GM23338 (cell line): ENCODE results near the gene FHOD1. TPM values are rescaled to one million over a fixed set of nuclear protein-coding genes. Genes with fewer than 3 reads are reported as not detected.

Experiments
- ATAC-seq: fragments of 200-7000 bp; cut with Tn5 transposase; 3 replicates; pipeline ENCODE4 v1.9.1; 2020
- DNase-seq: peaks from one replicate; pipeline ENCODE4 v3.0.0-alpha.2; 2015; ENCODE audit warnings: low spot score
- H2AFZ ChIP-seq: fragments of 200-600 bp; sonication (generic); 2 replicates; pipeline ENCODE4 v1.8.0; 2016; ENCODE audit warnings: antibody characterized with exemption, mild to moderate bottlenecking, moderate library complexity
- H3F3A ChIP-seq: fragments of 200-600 bp; sonication (generic); replicated peaks from 2 replicates; pipeline ENCODE4 v1.8.0; 2017; ENCODE audit warnings: antibody characterized with exemption, mixed run types, low read depth
- H3K27ac ChIP-seq: fragments of 200-600 bp; sonication (generic); 2 replicates; pipeline ENCODE4 v1.6.1; 2016; ENCODE audit warnings: low read depth
- H3K27me3 ChIP-seq: fragments of 200-600 bp; sonication (generic); 2 replicates; pipeline ENCODE4 v1.8.0; 2016; ENCODE audit warnings: mild to moderate bottlenecking, mixed run types, moderate library complexity; ENCODE audit not compliant: insufficient read depth
- H3K36me3 ChIP-seq: fragments of 200-600 bp; sonication (generic); 2 replicates; pipeline ENCODE4 v1.8.0; 2016; ENCODE audit warnings: mild to moderate bottlenecking; ENCODE audit not compliant: insufficient read depth
- H3K4me1 ChIP-seq: fragments of 200-600 bp; sonication (generic); 2 replicates; pipeline ENCODE4 v1.8.0; 2016; ENCODE audit warnings: mild to moderate bottlenecking, moderate library complexity; ENCODE audit not compliant: insufficient read depth
- H3K4me2 ChIP-seq: fragments of 200-600 bp; sonication (generic); 2 replicates; pipeline ENCODE4 v1.7.1; 2017; ENCODE audit warnings: mixed run types
- H3K4me3 ChIP-seq: fragments of 200-600 bp; sonication (generic); 2 replicates; pipeline ENCODE4 v1.6.1; 2016; ENCODE audit warnings: mixed run types
- H3K79me2 ChIP-seq: fragments of 200-600 bp; sonication (generic); replicated peaks from 2 replicates; pipeline ENCODE4 v1.8.0; 2017; ENCODE audit warnings: mild to moderate bottlenecking; ENCODE audit not compliant: insufficient read depth
- H3K9me2 ChIP-seq: fragments of 200-600 bp; sonication (generic); 2 replicates; pipeline ENCODE4 v1.8.0; 2017; ENCODE audit not compliant: insufficient read depth
- H4K20me1 ChIP-seq: fragments of 200-600 bp; sonication (generic); replicated peaks from 2 replicates; pipeline ENCODE4 v1.8.0; 2017; ENCODE audit warnings: mild to moderate bottlenecking; ENCODE audit not compliant: insufficient read depth
- H3K27ac Mint-ChIP-seq: 2 replicates; pipeline ENCODE4 v1.8.0; 2020; ENCODE audit warnings: inconsistent platforms, mild to moderate bottlenecking, moderate library complexity, mixed read lengths
- H3K27me3 Mint-ChIP-seq: 3 replicates; pipeline ENCODE4 v1.8.0; 2022; ENCODE audit warnings: low read depth, mild to moderate bottlenecking, moderate library complexity, mixed read lengths, inconsistent platforms; ENCODE audit not compliant: insufficient read depth, poor library complexity
- H3K36me3 Mint-ChIP-seq: 3 replicates; pipeline ENCODE4 v1.8.0; 2021; ENCODE audit warnings: low read depth, mild to moderate bottlenecking, inconsistent platforms, moderate library complexity, mixed read lengths
- H3K4me1 Mint-ChIP-seq: 3 replicates; pipeline ENCODE4 v1.8.0; 2020; ENCODE audit warnings: mild to moderate bottlenecking, inconsistent platforms, mixed read lengths
- H3K4me3 Mint-ChIP-seq: 3 replicates; pipeline ENCODE4 v1.8.0; 2021; ENCODE audit warnings: moderate library complexity, mild to moderate bottlenecking, inconsistent platforms, mixed read lengths
- H3K9me3 Mint-ChIP-seq: 3 replicates; pipeline ENCODE4 v1.8.0; 2020; ENCODE audit warnings: moderate library complexity, mild to moderate bottlenecking, inconsistent platforms, mixed read lengths
- CREB1 ChIP-seq: fragments of 250-450 bp; sonication (Bioruptor Pico); IDR thresholded peaks from 2 replicates; pipeline ENCODE4 v1.5.0; 2020; ENCODE audit warnings: low read depth, mild to moderate bottlenecking, moderate library complexity
- CTCF ChIP-seq, 2 experiments: fragments of 200-600 bp in 1 of 2; sonication (generic) in 1 of 2; conservative IDR thresholded peaks; 2 replicates each; pipeline versions ENCODE4 v1.5.1 to v1.6.1; 2016 to 2017; ENCODE audit warnings: antibody characterized with exemption in 2 of 2, low read depth in 2 of 2, mild to moderate bottlenecking in 2 of 2, moderate library complexity in 1 of 2
- EZH2phosphoT487 ChIP-seq: fragments of 200-600 bp; sonication (generic); IDR thresholded peaks from one replicate; pipeline ENCODE4 v1.8.1; 2018; ENCODE audit warnings: antibody characterized with exemption; ENCODE audit not compliant: unreplicated experiment
- JUNB ChIP-seq: IDR thresholded peaks from one replicate; pipeline ENCODE4 v1.6.1; 2016; ENCODE audit warnings: antibody characterized with exemption; ENCODE audit not compliant: unreplicated experiment
- NANOG ChIP-seq: IDR thresholded peaks from 2 replicates; pipeline ENCODE4 v1.6.1; 2016; ENCODE audit warnings: antibody characterized with exemption, borderline replicate concordance
- POLR2AphosphoS5 ChIP-seq: IDR thresholded peaks from 2 replicates; pipeline ENCODE4 v1.6.1; 2016; ENCODE audit warnings: antibody characterized with exemption, low read depth
- REST ChIP-seq: IDR thresholded peaks from one replicate; pipeline ENCODE4 v1.6.1; 2018; ENCODE audit warnings: antibody characterized with exemption; ENCODE audit not compliant: unreplicated experiment
- STAT1 ChIP-seq: IDR thresholded peaks from one replicate; pipeline ENCODE4 v1.6.1; 2016; ENCODE audit warnings: antibody characterized with exemption; ENCODE audit not compliant: unreplicated experiment
- ZNF114 ChIP-seq: fragments of 250-450 bp; sonication (Bioruptor Pico); IDR thresholded peaks from 2 replicates; pipeline ENCODE4 v1.5.0; 2020; ENCODE audit warnings: mild to moderate bottlenecking, moderate library complexity
- ZNF331 ChIP-seq: fragments of 250-450 bp; sonication (Bioruptor Pico); IDR thresholded peaks from 2 replicates; pipeline ENCODE4 v1.5.0; 2020; ENCODE audit warnings: low read depth, mild to moderate bottlenecking, moderate library complexity
- polyA plus RNA-seq: library from polyadenylated mRNA; unstranded; fragments of >200 nt; fragmentation: Nextera tagmentation; extraction: Ambion mirVana; gene quantifications from 2 replicates; pipeline ENCODE4 v1.2.1, GENCODE V29; 2016
- total RNA-seq: library from RNA; depleted of rRNA; stranded (reverse); fragments of >200 nt; shearing (Covaris generic); gene quantifications from 2 replicates; pipeline ENCODE4 v1.2.3, GENCODE V29; 2014
- TF ChIP-seq, protein P1 (sequence below): IDR thresholded peaks from 2 replicates; pipeline ENCODE4 v1.6.1; 2016; ENCODE audit warnings: antibody characterized with exemption

Gene FHOD1
- total and polyA plus RNA-seq, 2 experiments from 2014 or later: 26.2 to 52.7 TPM

DNA sequence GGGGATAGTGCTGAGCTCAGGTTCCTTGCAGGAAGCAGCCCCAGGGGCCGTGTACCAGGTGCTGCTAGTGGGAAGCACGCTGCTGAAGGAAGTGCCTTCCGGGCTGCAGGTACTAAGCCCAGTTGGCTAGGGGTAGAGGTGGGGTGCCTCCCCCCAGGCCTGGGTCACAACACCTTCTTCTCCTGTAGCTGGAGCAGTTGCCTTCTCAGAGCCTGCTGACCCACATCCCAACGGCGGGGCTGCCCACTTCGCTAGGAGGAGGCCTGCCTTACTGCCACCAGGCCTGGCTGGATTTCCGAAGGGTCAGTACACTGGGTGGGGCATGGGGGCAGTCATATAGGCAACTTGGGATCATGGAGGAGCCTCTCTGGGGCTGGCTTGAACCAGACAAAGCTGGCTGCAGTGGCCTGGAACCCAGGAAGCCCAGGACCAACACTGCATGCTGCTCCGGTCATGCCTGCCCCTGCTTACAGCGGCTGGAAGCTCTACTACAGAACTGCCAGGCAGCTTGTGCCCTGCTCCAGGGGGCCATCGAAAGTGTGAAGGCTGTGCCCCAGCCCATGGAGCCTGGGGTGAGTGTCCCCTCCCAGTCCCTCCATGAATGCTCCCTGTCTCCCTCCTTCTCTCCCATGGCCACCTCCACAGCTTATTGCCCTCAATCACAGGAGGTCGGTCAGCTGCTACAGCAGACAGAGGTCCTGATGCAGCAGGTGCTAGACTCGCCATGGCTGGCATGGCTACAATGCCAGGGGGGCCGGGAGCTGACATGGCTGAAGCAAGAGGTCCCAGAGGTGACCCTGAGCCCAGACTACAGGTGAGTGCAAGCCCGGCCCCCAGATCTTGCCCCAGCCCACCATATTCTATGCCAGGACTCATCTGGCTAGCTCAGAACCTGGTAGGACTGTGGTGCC is 34.5 kb upstream of the FHOD1 start (continued):
- TF ChIP-seq CREB1 (CRISPR knock-in tag) (no peak), STAT1 (no peak)

DNA sequence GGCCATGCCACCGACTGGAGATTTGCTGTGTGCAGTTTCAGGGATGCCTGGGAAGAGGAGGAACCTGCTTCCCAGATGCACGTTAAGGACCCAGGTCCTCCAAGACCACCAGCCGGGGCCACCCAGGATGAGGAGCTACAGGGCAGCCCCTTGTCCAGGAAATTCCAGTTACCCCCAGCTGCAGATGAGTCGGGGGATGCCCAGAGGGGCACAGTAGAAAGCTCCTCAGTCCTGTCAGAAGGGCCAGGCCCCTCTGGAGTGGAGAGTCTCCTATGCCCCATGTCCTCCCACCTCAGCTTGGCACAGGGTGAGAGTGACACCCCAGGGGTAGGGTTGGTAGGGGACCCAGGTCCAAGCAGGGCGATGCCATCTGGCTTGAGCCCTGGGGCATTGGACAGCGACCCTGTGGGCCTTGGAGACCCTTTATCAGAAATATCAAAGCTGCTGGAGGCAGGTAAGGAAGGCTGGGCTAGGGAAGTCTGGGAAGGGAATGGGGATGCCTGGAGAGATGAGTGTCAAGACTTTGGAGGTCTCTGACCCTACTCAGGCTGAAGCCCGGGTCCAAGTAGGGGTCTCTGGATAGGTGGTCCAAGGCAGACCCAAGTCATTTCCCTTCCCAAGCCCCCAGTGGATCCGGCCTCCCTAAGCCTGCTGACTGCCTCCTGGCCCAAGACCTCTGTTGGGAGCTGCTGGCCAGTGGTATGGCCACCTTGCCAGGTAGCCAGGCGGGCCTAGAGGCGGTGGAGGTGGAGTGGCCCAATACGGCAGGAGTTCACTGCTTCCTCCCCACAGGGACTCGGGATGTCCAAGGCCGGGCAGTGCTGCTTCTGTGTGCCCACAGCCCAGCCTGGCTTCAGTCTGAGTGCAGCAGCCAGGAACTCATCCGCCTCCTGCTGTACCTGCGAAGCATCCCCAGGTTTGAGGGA is 33.1 kb upstream of the FHOD1 start:
- peaks cover 13% of the 10 kb centered on the region for H3K27me3 ChIP-seq
- Mint-ChIP-seq H3K27me3 (peaks cover 6% of the 10 kb centered on the region), H3K4me3 (peak overlapping the region; percentile 62; the same call in 2 of the 3 replicates), H3K4me1 (peaks cover 2% of the 10 kb centered on the region), H3K9me3 (no peaks in the 10 kb centered on the region), H3K36me3 (peaks cover 5% of the 10 kb centered on the region; the same call in 2 of the 3 replicates), H3K27ac (no peak overlapping the region)
- no peaks in the 10 kb centered on the region for H3F3A ChIP-seq
- H3K4me2 ChIP-seq: no peak overlapping the region
- H3K36me3 ChIP-seq: no peaks in the 10 kb centered on the region
- no peak for DNase-seq
- no peak overlapping the region for H3K27ac ChIP-seq
- no peaks in the 10 kb centered on the region for H4K20me1 ChIP-seq
- H3K4me1 ChIP-seq: peaks cover 5% of the 10 kb centered on the region; the same call in 1 of the 2 replicates
- H2AFZ ChIP-seq: no peak overlapping the region
- no peaks in the 10 kb centered on the region for H3K9me2 ChIP-seq
- no peaks in the 10 kb centered on the region for H3K79me2 ChIP-seq
- no peak for ATAC-seq
- H3K4me3 ChIP-seq: no peak overlapping the region
- TF ChIP-seq JUNB: no peak
- TF ChIP-seq ZNF114: no peak
- TF ChIP-seq, protein P1, sequence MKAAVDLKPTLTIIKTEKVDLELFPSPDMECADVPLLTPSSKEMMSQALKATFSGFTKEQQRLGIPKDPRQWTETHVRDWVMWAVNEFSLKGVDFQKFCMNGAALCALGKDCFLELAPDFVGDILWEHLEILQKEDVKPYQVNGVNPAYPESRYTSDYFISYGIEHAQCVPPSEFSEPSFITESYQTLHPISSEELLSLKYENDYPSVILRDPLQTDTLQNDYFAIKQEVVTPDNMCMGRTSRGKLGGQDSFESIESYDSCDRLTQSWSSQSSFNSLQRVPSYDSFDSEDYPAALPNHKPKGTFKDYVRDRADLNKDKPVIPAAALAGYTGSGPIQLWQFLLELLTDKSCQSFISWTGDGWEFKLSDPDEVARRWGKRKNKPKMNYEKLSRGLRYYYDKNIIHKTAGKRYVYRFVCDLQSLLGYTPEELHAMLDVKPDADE: no peak
- no peak for TF ChIP-seq STAT1
- TF ChIP-seq REST: no peak
- no peak for TF ChIP-seq CREB1 (CRISPR knock-in tag)
- TF ChIP-seq ZNF331 (CRISPR knock-in tag): no peak
- TF ChIP-seq EZH2phosphoT487: no peak
- no peak for TF ChIP-seq CTCF (conservative IDR thresholded peaks at IDR 0.05; ENCODE audit: low read depth in 2 of 2)
- no peak for TF ChIP-seq POLR2AphosphoS5
- TF ChIP-seq NANOG: no peak
